ENCODE measurements around the gene ATP2C2.
"Not testable (repeated sequence)": the region's sequence is repeated elsewhere in the genome, so short reads cannot be mapped to it uniquely, and the experiment has no call there.

The ATP2C2 gene

GRCh38 chr16:84367750-84368307, 509 bp upstream of the ATP2C2 start:
- DNase-seq (ENCODE audit: low spot score), result no peak

- no peak for DNase-seq (ENCODE audit: low spot score)
Measured at GRCh38 chr16:84369105-84369504, 767 bp downstream of the ATP2C2 start.

GRCh38 chr16:84369938-84370627, 1.7 kb downstream of the ATP2C2 start:
- DNase-seq (ENCODE audit: low spot score), result no peak

- no peak for DNase-seq (ENCODE audit: low spot score)
Measured at GRCh38 chr16:84370723-84371552, 2.6 kb downstream of the ATP2C2 start.

- no peak for DNase-seq (ENCODE audit: low spot score)
Measured at GRCh38 chr16:84371553-84371865, 3.2 kb downstream of the ATP2C2 start.

- DNase-seq (ENCODE audit: low spot score), result no peak
Measured at GRCh38 chr16:84373907-84374489, 5.7 kb downstream of the ATP2C2 start.

- DNase-seq (ENCODE audit: low spot score), result no peak
Measured at GRCh38 chr16:84378099-84378498, 9.8 kb downstream of the ATP2C2 start.

- no peak for DNase-seq (ENCODE audit: low spot score)
Measured at GRCh38 chr16:84378567-84378966, 10.2 kb downstream of the ATP2C2 start.

GRCh38 chr16:84379008-84379708, 10.8 kb downstream of the ATP2C2 start:
- no peak for DNase-seq (ENCODE audit: low spot score)

- peak; percentile 59 for DNase-seq (ENCODE audit: low spot score)
Measured at GRCh38 chr16:84379709-84380362, 11.5 kb downstream of the ATP2C2 start.

- no peak for DNase-seq (ENCODE audit: low spot score)
Measured at GRCh38 chr16:84380405-84380804, 12.1 kb downstream of the ATP2C2 start.

- DNase-seq (ENCODE audit: low spot score), result no peak
Measured at GRCh38 chr16:84382396-84382795, 14.1 kb downstream of the ATP2C2 start.

- no peak for DNase-seq (ENCODE audit: low spot score)
Measured at GRCh38 chr16:84383106-84383505, 14.8 kb downstream of the ATP2C2 start.

GRCh38 chr16:84386047-84386446, 17.7 kb downstream of the ATP2C2 start:
- DNase-seq (ENCODE audit: low spot score), result no peak

GRCh38 chr16:84387021-84387420, 18.7 kb downstream of the ATP2C2 start:
- DNase-seq (ENCODE audit: low spot score), result no peak

- no peak for DNase-seq (ENCODE audit: low spot score)
Measured at GRCh38 chr16:84390131-84390785, 21.9 kb downstream of the ATP2C2 start.

GRCh38 chr16:84391151-84392030, 23.1 kb downstream of the ATP2C2 start:
- no peak for DNase-seq (ENCODE audit: low spot score)

GRCh38 chr16:84392031-84392360, 23.7 kb downstream of the ATP2C2 start:
- no peak for DNase-seq (ENCODE audit: low spot score)

GRCh38 chr16:84396082-84396481, 27.7 kb downstream of the ATP2C2 start:
- DNase-seq (ENCODE audit: low spot score), result not testable (repeated sequence)

GRCh38 chr16:84396537-84397008, 28.2 kb downstream of the ATP2C2 start:
- no peak for DNase-seq (ENCODE audit: low spot score)

Data from D341Med (cell line).